CD4-positive, alpha-beta T cell treated with Interleukin-21 for 1 hour (primary cell): ENCODE results near the gene MRGPRG.

Source experiments
- DNase-seq: peaks from one replicate; pipeline ENCODE4 v3.0.0-alpha.2; 2020

Gene MRGPRG

DNA sequence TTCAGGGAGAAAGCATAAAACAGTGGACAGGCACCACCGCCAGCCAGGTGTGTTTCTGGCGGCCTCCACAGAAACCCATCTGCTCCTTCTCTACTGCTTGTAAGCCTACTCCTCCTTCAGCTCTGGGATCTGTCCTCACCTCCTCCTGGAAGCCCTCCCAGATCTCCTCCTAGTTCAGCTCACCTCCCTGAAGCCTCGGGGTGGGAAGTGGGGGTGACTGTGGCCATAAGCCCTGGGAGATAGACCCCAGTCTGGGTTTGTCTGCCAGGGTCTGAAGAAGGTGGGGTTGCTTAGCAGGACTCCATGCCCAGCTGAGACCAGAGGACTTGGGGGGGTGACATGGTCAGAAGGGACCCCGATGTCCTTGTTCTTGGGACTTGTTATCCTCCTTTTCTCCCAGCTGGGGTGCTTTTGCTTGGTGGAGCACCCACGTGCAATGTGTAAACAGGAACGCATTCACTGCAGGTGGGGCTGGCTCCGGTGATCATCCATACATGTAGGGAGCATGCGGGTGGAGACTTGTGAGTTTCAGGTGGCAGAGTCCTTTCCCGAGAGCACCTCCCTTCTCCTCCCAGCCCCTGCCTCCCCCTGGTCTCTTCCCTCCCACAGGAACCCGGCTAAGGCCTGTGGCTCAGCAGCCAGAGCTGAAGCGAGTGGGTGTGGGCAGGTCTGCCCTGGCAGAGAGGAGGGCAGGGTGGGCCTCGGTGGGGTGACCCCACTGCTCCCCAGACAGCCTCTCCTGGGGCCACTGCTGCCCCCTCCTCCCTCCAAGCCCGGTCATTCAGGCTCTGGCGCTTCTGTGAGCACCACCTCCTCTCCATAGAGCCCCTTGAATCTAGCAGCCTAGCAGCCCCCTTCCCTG, 25.9 kb downstream of the MRGPRG start:
- no peak for DNase-seq

DNA sequence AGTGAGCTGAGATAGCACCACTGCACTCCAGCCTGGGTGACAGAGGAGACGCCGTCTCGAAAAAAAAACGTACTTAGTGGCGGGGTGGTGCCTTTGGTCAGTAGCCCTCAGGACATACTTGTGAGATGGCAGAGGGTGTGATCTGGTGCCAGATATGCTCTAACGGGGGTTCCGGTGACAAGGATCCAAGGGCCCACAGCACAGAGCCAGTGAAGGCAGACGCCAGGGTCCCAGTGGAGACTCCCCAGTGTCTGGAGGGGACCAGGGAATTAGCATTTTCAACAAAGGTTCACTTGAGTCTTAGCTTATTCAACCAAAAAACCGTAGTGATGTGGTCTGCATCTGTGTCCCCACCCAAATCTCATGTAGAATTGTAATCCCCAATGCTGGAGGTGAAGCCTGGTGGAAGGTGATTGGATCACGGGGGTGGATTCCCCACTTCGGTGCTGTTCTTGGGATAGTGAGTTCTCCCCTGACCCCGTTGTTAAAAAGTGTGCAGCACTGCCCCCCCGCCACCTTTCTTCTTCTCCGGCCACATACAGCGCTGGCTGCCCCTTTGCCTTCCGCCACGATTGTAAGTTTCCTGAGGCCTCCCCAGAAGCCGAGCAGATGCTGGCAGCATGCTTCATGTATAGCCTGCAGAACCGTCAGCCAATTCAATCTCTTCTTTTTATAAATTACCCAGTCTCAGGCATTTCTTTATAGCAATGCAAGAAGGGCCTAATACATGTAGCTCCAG, 26.9 kb downstream of the MRGPRG start:
- DNase-seq = no peak

DNA sequence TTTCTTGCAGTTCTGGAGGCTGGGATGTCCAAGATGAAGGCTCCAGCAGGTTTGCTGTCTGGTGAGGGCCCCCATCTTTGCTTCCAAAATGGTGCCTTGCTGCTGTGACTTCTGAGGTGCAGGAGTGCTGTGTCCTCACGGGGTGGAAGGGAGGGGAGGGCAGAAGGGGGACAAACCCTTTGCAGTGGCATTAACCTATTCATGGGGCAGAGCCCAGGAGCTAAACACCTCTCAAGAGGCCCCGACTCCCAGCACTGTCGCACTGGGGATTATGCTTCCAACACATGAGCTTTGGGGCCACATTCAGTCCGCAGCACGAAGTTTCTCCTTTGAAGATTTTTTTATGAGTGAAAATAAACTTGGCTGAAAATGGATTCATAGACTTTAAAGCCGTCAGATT, 28.0 kb downstream of the MRGPRG start:
- no peak for DNase-seq

DNA sequence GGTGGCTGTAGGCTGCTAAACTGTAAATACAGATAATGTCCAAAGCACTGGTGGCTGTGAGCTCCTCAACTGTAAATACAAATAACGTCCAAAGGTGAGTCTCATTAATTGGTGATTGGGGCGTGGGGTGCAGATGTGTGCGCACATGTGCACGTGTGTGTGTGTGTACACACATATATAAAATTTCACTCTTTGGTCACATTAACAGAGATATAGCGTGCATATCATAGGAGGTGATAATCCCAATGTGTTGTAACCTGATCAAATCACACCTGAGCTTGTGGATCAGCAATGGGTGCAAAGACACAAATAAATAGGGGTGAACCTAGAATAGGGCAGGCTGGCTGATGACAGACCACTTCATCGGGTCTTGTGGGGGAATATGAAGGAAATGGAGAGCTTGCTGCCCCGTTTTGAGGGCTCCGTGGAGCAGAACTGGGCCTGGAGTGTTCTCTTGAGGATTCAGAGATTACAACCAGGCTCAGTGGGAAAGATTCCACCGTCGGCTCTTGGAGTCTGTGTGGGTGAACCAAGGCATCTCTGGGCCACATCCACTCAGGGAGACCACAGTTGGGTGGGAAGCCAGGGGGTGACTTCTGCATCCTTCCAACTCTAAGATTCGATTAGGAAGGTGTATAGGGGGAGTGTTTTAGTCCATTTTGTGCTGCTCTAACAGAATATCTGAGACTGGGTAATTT, 28.6 kb downstream of the MRGPRG start:
- DNase-seq = no peak

DNA sequence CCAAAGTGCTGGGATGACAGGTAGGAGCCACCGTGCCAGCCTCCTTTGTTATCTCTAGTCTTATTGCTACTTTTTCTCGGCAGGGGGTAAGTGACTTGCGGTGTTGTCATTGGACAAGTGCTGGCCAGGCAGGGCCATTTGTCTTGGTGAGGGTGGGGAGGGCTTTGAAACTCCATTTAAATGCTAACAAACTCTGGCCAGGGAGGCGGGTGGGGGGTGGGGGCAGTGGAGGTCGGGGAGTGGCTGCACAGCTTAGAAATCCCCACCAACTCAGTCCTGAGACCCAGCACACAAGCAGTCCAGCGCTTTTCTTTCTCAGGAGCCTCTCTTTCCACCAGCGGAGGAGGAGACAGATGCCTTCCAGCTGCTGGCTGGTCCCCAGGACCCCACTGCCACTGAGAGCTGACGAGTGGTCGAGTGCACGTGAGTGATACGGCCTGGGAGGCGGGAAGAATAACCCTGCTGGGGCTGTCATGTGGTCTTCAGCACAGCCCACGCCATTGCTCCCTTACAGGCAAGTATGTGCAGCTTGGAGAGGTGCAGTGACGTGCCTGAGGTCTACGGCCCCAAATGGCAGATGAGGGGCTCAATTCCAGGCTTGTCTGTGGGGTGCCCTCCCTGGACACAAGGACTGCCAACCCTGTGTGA, 29.3 kb downstream of the MRGPRG start:
- no peak for DNase-seq

DNA sequence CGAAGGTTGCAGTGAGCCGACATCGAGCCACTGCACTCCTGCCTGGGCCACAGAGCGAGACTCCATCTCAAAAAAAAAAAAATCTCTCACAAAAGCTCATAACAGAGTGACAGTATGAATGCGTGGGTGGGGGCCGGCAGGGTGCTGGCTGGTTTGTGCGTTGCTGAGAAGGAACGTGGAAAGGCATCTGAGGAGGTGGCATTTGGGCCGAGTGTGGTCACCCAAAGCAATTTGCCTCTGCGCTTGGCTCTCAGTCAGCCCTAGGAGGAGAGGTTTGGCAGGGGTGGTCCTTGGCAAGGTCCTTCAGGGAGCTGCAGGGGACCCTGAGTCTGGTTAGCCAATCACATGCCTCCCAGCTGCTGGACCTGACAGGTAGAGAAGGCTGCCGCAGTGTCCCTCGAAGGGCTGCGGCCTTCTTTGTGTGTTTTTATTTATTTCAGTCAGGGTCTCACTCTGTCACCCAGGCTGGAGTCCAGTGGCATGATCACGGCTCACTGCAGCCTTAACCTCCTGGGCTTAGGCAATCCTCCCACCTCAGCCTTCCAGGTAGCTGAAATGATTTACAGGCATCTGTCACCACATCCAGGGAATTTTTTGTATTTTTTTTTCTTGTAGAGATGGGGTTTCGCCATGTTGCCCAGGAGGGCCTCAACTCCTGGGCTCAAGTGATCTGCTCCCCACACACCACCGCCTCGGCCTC, 30.0 kb downstream of the MRGPRG start:
- DNase-seq = no peak

DNA sequence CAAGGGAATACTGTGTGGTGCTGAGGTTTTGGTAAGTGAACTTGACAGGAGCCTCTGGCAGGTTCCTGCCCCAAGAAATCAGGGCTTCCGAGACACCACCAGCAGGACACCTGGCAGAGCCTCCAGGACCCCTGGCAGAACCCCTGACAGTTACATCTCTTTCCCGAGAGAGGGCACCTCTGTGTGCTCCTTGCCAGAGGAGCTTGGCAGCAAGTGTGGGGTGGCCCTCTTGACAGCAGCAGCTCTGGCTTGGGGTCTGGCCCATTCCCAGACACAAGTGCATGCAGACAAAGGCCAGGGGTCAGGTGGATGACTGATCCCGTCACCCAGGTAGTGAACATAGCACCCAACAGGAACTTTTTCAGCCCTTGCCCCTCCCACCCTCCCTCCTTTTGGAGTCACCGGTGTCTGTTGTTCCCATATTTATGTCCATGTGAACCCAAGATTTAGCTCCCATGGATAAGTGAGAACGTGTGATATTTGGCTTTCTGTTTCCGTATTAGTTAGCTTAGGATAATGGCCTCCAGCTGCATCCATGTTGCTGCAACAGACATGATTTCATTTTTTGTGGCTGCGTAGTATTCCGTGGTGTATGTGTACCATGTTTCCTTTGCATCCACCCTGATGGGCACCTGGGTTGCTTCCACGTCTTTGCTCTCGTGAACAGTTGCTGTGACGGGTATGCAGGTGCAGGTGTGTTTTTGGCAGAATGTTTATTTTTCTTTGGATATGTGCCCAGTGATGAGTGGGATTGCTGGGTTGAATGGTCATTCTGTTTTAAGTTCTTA, 32.3 kb downstream of the MRGPRG start:
- DNase-seq = no peak

DNA sequence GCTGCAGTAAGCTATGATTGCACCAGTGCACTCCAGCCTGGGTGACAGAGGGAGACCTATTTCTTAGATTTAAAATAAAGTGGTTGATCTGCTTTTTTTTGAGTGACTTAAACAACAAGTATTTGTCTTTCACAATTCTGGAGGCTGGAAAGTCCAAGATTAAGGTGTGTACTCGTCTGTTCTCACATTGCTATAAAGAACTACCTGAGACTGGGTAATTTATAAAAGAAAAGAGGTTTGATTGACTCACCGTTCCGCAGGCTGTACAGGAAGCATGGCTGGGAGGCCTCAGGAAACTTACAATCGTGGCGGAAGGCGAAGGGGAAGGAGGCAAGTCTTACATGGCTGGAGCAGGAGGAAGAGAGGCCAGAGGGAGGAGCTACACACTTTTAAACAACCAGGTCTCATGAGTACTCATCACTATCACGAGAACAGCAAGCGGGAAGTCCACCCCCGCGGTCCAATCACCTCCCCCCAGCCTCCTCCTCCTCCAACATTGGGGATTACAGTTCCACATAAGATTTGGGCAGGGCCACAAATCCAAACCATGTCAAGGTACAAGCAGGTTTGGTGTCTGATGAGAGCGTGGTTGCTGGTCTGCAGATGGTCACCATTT, 33.8 kb downstream of the MRGPRG start:
- DNase-seq = no peak

DNA sequence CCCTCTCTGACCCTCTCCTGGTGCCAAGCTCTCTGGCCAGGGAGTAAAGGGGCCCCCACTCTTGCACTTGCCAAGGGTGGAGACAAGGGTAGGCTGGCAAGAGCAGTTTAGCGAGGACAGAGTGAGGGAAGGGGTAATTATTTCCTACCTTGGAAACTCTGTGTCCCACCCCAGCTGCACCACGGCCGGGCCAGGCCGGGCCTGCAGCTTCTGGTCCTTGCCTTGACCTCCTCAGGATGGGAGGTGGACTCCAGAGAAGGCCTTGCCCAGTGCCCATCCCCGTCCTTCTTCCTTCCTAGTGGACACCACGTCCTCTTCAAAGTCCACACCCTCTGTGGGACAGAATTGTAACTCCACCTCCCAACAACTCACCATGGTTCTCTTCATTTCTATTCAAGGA, 35.1 kb downstream of the MRGPRG start:
- no peak for DNase-seq

DNA sequence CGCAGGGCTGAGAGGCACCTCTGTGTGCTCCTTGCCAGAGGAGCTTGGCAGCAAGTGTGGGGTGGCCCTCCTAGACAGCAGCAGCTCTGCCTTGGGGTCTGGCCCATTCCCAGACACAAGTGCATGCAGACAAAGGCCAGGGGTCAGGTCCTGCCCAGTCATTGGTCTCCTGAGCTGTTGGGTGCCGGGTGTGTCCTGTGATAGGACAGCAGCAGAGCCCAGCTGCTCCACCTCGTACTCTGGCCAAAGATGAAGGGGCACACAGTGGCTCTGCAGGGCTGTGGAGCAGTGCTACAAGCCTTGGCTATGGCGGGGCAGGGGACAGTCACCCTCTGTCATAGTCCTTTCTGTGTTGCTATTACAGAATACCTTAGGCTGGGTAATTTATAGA, 36.2 kb downstream of the MRGPRG start:
- DNase-seq = no peak

DNA sequence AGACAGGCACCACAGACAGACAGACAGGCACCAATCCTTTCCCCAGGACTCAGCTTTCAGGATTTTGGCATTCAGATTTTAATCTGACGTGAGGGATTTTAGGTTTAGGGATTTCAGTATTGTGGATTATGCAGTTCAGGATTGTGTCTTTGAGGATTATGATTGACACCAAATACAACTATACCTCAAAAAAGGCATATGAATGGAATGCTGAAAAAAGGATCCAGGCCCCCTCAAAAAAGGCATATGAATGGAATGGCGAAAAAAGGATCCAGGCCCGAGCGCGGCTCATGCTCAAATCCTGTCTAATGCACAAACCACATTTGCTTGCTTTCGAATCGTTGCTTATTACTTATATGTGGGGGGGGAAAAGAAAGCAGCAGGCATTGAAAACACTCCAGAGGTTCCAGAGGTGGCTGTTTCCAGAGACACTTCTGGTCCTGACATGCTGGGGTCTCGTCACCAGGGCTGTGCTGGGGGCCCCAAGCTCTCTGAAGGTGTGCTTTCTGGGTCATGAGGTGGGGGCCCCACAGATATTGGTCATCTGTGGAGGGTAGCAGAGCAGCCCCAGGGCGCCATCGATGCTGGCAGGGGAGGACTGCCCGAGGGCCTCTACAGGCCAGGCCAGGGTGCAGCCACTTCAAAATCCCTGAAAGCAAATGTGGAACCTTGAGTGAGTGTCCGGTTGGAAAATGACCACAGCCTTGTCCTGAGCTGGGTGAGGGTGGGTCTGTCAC, 36.7 kb downstream of the MRGPRG start:
- no peak for DNase-seq

DNA sequence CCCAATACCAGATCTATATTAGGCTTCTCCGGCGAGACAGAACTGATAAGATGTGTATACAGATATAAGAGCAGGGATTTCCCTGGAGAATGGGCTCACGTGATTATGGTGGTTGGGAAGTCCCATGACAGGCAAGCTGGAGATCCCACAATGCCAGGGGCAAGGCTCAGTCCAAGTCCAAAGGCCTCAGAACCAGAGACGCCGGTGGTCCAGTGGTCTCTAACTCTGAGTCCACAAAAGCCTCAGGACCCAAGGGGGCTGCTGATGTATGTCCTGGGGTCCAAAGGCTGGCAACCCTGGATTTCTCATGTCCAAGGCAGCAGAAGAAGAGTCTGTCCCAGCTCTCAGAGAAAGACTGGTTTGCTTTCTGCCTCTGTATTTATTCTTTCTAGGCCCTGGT, 37.7 kb downstream of the MRGPRG start:
- DNase-seq = no peak

DNA sequence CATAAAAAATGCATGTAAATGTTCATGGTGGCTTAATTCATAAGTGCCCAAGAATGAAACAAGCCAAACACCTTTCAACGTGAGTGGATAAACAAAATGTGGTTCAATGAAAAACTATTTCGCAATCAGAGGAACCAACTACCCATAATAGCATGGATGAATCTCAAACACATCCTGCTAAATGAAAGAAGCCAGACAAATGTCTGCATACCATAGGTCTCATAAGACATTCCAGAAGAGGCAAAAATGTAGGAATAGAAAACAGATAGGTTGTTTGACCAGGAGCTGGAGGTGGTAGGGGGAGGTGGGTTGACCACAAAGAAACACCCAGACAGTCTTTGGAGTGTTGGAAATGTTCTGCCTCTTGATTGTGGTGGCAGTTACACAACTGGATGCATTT, 40.3 kb downstream of the MRGPRG start:
- no peak for DNase-seq

DNA sequence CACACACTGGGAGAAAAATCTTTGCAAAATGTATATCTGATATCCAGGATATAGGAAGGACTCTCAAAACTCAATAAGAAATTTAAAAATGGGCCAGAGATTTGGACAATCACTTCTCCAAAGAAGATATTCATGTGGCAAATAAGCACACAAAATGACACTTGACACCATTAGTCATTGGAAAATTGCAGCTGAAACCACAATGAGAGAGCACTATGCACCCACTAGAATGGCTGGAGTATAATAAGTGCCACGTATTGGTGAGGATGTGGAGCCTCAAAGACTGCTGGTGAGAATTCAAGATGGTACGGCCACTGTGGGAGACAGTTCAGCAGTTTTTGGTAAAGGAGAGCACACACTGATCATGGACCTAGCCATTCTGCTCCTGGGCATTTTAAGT, 40.7 kb downstream of the MRGPRG start:
- DNase-seq = no peak

DNA sequence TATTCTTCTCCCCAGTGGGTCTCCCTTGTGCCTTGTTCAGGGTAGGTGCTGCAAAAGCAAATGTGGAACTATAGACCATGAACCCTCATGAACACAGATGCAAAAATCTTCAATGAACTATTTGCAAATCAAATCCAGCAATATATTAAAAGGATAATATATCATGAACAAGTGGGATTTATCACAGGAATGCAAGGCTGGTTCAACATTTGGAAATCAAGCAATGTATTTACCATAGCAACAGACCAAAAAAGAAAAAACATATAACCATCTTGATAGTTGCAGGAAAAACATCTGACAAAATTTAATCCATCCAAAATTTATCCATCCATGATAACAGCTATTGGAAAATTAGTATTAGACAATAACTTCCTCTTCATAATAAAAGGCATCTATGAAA, 42.1 kb downstream of the MRGPRG start:
- no peak for DNase-seq

DNA sequence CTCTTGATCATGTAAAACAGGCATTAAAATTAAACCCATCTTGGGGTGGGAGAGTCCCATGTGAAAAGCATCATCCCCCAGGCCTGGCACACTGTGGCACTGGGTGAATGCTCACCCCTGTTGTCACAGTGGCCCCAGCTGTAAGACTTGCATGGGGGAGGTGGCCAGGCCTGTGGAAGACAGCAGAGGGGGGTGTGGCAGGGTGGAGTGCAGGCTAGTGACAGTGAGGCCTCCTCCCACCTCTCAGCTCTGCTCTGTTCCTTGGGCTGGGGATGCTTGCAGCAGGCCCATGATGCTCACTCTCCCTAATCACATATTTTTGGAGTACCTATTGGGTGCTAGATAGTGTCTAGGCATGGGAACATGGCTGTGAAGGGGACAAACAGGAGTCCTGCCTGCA, 43.4 kb downstream of the MRGPRG start:
- no peak for DNase-seq

DNA sequence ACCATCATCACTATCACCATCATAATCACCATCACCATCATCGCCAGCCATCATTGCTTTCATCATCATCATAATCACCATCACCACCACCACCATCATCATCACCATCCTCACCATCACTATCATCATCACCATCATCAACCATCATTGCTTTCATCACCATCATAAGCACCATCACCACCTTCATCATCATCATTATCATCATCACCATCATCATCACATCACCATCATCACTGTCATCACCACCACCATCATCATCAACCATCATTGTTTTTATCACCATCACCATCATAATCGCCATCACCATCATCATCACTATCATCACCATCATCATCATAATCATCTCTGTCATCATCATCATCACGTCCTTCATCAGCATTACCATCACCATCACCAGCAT, 44.2 kb downstream of the MRGPRG start:
- DNase-seq = no peak

DNA sequence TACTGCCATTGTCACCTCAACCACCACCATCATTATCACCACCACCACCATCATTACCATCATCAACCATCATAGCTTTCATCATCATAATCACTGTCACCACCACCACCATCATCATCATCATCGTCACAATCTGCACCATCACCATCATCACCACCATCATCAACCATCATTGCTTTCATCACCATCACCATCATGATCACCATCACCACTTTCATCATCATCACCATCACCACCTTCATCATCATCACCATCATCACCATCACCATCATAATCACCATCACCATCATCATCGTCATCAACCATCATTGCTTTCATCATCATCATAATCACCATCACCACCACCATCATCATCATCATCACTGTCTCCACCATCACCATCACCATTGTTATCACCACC, 44.8 kb downstream of the MRGPRG start:
- DNase-seq = no peak

DNA sequence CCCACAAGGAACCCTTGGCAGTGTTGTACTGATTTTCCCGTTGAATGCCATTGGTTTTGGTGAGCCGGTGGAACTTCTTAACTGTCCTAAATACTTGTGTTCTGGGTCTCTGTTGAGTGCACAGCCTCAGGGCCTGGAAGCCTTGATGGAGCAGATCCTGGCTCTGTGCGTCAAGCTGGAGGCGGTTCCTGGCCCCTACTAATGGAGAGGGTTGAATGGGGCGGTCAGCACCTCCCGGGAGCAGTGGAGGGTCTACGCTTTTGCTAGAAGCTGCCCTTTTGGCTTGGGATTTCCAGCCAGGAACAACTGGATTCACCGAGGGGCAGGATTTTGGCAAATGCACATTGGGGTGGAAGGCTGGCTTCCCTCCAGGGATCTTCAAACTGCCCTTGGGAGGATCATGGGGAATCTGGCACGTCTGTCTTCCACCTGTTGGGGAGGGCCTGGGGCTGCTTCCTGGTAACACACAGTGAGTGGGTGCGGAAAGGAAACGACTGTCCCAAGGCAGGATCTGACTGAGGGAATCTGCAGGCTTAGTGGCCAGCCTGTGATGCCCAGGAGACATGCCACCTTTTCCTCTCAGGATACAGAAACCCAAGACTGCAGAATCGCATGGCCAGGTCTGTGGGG, 46.6 kb downstream of the MRGPRG start:
- DNase-seq = no peak
